ENCODE results near the gene HSD17B11. TPM values are rescaled to one million over a fixed set of nuclear protein-coding genes. Genes with fewer than 3 reads are reported as not detected.
A peak's percentile ranks its signal among the peaks of the same experiment; 100 is the strongest.

Gene HSD17B11
- total and polyA plus RNA-seq, 2 donors (not counting 1 experiment from before 2014, with no cell fraction given), result 26.5 to 62.2 TPM

- peaks cover 5% of the 10 kb centered on the region for H3K4me1 Mint-ChIP-seq
- POLR2A ChIA-PET, result no interaction called here
- no peak overlapping the region for H3K27ac Mint-ChIP-seq
- Histone ChIP-seq H3K79me2 (ENCODE audit: control insufficient read depth, insufficient read depth, low read length) (peaks cover 4% of the 10 kb centered on the region), H3K9me3 (ENCODE audit: control extremely low read depth in 1 of 3, control insufficient read depth in 2 of 3, insufficient read depth in 1 of 3, low read length in 2 of 3) (no peaks in the 10 kb centered on the region), H3K36me3 (replicated peaks in 1 of 2; ENCODE audit: control extremely low read depth in 1 of 2, control insufficient read depth in 1 of 2, extremely low read depth in 1 of 2, insufficient read depth in 2 of 2, low read length in 1 of 2) (peaks cover 17 to 64% of the 10 kb centered on the region in 2 experiments), H3K27ac (ENCODE audit: low read length in 2 of 2) (peak overlapping the region in 1 of 2 donors; percentile 26), H3K9ac (ENCODE audit: low read length) (no peak overlapping the region), H4K20me1 (ENCODE audit: control insufficient read depth, insufficient read depth, low read length, poor library complexity, severe bottlenecking) (no peaks in the 10 kb centered on the region), H2AFZ (ENCODE audit: insufficient read depth, low read depth, low read length, poor library complexity, severe bottlenecking) (no peak overlapping the region), H3K27me3 (replicated peaks in 1 of 4; ENCODE audit: control extremely low read depth in 1 of 4, control insufficient read depth in 3 of 4, insufficient read depth in 4 of 4, low read length in 3 of 4) (no peaks in the 10 kb centered on the region), H3K4me1 (ENCODE audit: control insufficient read depth in 2 of 2, insufficient read depth in 2 of 2, low read length in 2 of 2) (no peaks in the 10 kb centered on the region), H3K4me3 (ENCODE audit: control extremely low read depth in 1 of 5, extremely low read depth in 1 of 5, insufficient read depth in 1 of 5, low read depth in 2 of 5, low read length in 4 of 5) (no peak overlapping the region), H3K4me2 (replicated peaks; ENCODE audit: low read depth, low read length, poor library complexity, severe bottlenecking) (no peak overlapping the region)
- WGBS (ENCODE audit: insufficient coverage), result no CpG with 5 or more reads among the region's 2 CpGs
- CTCF ChIA-PET, result interaction anchor here (1.1 to 15.1 kb wide), 2 partner anchors 10 to 96 kb away, joined by 3 to 269 read pairs; no protein-coding TSS in a partner anchor
- H3K4me3 Mint-ChIP-seq, result no peak overlapping the region
- no peak for DNase-seq
- intact Hi-C loops (cut with micrococcal nuclease), result no loop called here
- H3K27me3 Mint-ChIP-seq, result no peaks in the 10 kb centered on the region
- no peak for ATAC-seq (ENCODE audit: low read depth)
- H3K9me3 Mint-ChIP-seq (ENCODE audit: insufficient read depth), result no peaks in the 10 kb centered on the region
- TF ChIP-seq EZH2 (IDR thresholded peaks at IDR 0.05; ENCODE audit: borderline replicate concordance, insufficient read depth, low read depth, low read length, poor library complexity, severe bottlenecking) (no peak), CTCF (IDR thresholded peaks at IDR 0.05) (no peak)
Observed at GRCh38 chr4:87370068-87370467, 20.9 kb downstream of the HSD17B11 start.

GRCh38 chr4:87366521-87367162, 24.3 kb downstream of the HSD17B11 start:
- Mint-ChIP-seq H3K27me3 (no peaks in the 10 kb centered on the region), H3K4me3 (no peak overlapping the region), H3K27ac (no peak overlapping the region), H3K4me1 (peaks cover 5% of the 10 kb centered on the region), H3K9me3 (ENCODE audit: insufficient read depth) (no peaks in the 10 kb centered on the region)
- TF ChIP-seq CTCF (IDR thresholded peaks at IDR 0.05) (no peak), EZH2 (IDR thresholded peaks at IDR 0.05; ENCODE audit: borderline replicate concordance, insufficient read depth, low read depth, low read length, poor library complexity, severe bottlenecking) (no peak)
- Histone ChIP-seq H2AFZ (ENCODE audit: insufficient read depth, low read depth, low read length, poor library complexity, severe bottlenecking) (no peak overlapping the region), H3K9me3 (ENCODE audit: control extremely low read depth in 1 of 3, control insufficient read depth in 2 of 3, insufficient read depth in 1 of 3, low read length in 2 of 3) (no peaks in the 10 kb centered on the region), H3K36me3 (replicated peaks in 1 of 2; ENCODE audit: control extremely low read depth in 1 of 2, control insufficient read depth in 1 of 2, extremely low read depth in 1 of 2, insufficient read depth in 2 of 2, low read length in 1 of 2) (peaks cover 10 to 66% of the 10 kb centered on the region in 2 experiments), H3K27me3 (replicated peaks in 1 of 4; ENCODE audit: control extremely low read depth in 1 of 4, control insufficient read depth in 3 of 4, insufficient read depth in 4 of 4, low read length in 3 of 4) (no peaks in the 10 kb centered on the region), H4K20me1 (ENCODE audit: control insufficient read depth, insufficient read depth, low read length, poor library complexity, severe bottlenecking) (no peaks in the 10 kb centered on the region), H3K27ac (ENCODE audit: low read length in 2 of 2) (no peak overlapping the region), H3K79me2 (ENCODE audit: control insufficient read depth, insufficient read depth, low read length) (no peaks in the 10 kb centered on the region), H3K9ac (ENCODE audit: low read length) (no peak overlapping the region), H3K4me1 (ENCODE audit: control insufficient read depth in 2 of 2, insufficient read depth in 2 of 2, low read length in 2 of 2) (no peaks in the 10 kb centered on the region), H3K4me2 (replicated peaks; ENCODE audit: low read depth, low read length, poor library complexity, severe bottlenecking) (no peak overlapping the region), H3K4me3 (ENCODE audit: control extremely low read depth in 1 of 5, extremely low read depth in 1 of 5, insufficient read depth in 1 of 5, low read depth in 2 of 5, low read length in 4 of 5) (no peak overlapping the region)
- no peak for DNase-seq
- intact Hi-C loops (cut with micrococcal nuclease), result no loop called here
- ChIA-PET POLR2A (no interaction called here), CTCF (no interaction called here)
- WGBS (ENCODE audit: insufficient coverage), result no CpG with 5 or more reads among the region's 2 CpGs
- ATAC-seq (ENCODE audit: low read depth), result no peak
